Middle frontal gyrus (tissue), 1 donor: ENCODE results near the gene TAS1R1.
"Not testable (repeated sequence)": the region's sequence is repeated elsewhere in the genome, so short reads cannot be mapped to it uniquely, and the experiment has no call there.

Experiments
- DNase-seq: peaks from one replicate; pipeline ENCODE4 v3.0.0-alpha.2; 2015; ENCODE audit warnings: low spot score; ENCODE audit errors: extremely low spot score

TAS1R1 gene

DNA sequence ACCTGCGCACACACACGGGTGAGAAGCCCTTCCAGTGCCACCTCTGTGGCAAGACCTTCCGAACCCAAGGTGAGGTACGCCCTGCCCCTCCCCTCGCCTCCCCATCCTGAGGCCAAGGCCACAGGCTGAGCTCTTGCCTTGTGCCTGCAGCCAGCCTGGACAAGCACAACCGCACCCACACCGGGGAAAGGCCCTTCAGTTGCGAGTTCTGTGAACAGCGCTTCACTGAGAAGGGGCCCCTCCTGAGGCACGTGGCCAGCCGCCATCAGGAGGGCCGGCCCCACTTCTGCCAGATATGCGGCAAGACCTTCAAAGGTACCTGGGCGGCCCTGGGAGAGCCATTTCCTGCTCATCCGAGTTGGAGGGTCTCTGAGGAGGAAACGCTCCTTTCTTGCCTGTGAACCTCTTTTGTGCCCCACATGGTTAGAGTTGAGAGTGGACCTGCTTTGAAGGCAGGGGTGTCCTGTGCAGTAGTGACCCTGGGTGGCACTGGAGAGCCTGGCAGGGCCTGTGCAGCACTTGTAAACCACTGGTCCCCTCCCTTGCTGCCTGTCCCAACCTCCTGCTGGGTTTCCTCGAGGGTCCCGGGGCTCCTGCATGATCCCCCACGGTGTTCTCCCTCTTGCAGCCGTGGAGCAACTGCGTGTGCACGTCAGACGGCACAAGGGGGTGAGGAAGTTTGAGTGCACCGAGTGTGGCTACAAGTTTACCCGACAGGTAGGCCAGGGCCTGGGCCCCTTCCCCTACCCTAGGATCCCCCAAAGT is 33.2 kb downstream of the TAS1R1 start:
- DNase-seq = no peak

DNA sequence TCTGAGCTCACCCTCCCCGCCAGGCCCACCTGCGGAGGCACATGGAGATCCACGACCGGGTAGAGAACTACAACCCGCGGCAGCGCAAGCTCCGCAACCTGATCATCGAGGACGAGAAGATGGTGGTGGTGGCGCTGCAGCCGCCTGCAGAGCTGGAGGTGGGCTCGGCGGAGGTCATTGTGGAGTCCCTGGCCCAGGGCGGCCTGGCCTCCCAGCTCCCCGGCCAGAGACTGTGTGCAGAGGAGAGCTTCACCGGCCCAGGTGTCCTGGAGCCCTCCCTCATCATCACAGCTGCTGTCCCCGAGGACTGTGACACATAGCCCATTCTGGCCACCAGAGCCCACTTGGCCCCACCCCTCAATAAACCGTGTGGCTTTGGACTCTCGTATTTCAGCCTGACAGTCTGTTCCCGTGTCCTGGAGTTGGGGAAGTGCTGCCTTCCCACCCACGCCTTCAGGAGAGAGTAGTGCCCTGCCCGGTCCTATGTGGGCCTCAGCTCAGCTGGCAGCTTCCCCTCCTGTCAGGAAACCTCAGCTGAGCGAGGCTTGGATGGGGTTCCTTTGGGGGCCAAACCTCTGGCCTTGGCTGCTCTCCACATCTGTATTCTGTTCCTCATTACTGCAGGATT is 33.9 kb downstream of the TAS1R1 start:
- DNase-seq = no peak

DNA sequence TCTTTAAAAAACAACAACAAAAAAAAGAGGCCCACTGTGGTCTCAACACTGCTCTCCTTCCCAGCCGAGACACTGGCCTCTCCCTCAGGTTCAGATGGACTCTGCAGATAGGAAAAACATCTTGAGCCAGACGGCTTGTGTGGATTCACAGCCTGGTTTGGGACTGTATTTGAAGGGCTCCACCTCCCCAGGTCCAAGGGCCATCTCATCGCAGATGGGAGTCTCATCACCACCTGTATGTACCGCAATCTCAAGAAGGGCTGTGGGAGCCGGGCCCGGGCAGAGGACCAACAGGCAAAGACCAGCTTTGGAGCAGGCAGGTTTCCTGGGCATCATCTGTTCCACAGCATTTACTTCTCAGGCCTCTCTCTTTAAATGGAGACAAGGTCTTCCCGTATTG is 34.9 kb downstream of the TAS1R1 start:
- no peak for DNase-seq

DNA sequence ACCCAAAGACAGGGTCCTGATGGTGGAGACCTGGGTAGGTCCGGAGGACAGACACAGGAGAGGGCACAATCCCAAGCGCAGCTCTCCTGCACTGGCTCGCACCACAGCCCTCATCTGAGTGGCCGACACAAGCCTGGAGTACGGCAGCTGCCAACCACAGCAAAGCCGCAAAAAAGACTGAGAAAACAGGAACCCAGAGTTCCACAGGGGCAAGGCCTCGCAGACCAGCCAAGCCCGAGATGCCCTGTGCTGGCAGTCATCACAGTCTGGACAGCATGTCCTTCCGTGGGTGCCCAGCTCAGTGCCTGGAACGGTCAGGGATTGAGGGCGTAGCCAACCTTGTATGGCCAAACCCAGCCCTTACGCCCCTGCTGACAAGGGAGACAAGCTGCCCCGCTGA is 36.1 kb downstream of the TAS1R1 start:
- DNase-seq = no peak

DNA sequence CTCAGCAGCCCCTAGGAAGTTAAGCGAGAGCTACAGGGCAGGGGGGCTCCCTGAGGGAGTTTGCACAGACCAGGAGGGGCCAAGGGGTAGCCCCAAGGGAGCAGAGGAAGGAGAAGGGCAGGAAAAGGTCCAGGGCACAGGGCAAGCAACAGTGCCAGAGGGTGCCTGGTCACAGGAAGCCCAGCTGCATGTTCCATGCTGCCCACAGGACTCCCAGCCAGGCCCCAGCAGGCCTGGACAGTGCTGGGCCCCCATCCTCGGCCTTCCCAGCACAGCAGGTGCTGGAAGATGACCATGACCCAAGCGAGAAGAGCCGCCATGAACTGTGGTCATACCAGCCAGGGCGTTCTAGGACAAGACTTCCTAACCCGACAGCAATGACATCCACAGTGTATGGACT is 36.5 kb downstream of the TAS1R1 start:
- DNase-seq = no peak

DNA sequence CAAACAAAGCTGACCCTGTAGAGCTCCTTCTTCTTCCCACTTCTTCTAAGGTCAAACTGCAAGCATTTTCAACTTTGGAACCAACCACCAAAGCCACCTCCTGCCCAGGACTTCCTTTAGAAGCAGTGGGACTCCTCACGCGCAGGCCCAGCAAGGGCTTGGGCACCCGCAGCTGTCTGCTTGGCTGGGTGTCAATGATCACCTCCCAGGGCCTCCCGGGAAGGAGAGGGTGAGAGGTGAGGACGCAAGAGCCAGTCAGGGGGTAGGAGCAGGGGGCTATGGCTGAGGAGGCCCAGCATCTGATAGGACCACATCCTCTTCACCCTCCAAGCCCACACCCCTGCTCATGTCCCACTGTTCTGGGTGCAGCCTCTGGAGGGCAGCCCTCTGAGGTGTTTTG is 37.3 kb downstream of the TAS1R1 start:
- no peak for DNase-seq

DNA sequence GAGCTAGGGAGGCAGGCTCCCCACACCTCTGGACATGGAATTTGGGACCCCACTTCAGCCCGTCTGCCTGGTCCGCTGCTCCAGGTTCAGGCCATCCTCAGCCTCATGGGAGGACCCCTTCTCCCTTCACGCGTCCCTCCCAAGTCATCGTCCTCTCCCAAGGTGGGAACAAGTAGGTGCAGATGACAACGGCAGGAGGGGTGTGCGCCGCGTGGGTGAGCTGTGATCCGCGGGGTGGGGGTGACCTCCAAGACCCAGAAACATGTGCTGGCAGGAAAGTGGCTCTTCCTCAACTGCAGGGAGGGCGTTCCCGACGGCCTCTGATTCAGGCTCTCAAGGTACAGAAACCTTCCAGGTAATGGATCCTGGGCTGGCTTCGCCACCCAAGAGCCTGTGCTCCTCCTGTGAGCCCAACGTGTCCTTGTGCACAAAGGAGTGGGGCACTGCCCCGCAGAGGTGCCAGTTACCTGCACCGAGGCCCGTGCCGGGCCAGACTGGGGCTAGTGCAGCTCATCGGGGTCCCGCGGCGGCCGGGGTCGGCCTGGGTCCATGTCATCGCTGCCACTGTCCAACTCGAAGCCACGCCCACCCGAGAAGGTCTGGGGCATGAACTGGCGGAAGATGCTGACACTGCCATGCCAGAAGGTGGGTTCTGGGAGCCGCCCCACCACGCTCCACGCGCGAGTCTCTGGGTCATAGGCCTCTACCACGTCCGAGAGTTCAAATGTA is 37.9 kb downstream of the TAS1R1 start:
- no peak for DNase-seq

DNA sequence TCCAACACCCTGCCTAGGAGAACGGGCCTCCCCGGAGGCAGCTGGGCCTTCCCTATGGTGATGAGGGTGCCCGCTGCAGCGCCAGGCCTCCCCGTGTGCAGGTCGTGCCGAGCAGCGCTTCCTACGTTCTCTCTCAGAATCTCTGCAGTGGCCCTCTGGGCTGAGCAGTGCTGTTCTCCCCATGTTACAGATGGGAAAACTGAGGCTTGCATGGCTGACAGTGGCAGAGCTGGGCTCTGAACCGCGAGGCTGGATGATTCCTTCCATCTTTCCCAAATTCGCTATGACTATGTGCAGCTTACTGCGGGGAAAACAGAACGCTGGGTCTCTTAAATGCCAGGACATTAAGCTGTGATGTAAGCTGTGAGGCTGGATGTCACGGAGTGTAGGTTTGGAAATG is 38.7 kb downstream of the TAS1R1 start:
- DNase-seq = no peak

DNA sequence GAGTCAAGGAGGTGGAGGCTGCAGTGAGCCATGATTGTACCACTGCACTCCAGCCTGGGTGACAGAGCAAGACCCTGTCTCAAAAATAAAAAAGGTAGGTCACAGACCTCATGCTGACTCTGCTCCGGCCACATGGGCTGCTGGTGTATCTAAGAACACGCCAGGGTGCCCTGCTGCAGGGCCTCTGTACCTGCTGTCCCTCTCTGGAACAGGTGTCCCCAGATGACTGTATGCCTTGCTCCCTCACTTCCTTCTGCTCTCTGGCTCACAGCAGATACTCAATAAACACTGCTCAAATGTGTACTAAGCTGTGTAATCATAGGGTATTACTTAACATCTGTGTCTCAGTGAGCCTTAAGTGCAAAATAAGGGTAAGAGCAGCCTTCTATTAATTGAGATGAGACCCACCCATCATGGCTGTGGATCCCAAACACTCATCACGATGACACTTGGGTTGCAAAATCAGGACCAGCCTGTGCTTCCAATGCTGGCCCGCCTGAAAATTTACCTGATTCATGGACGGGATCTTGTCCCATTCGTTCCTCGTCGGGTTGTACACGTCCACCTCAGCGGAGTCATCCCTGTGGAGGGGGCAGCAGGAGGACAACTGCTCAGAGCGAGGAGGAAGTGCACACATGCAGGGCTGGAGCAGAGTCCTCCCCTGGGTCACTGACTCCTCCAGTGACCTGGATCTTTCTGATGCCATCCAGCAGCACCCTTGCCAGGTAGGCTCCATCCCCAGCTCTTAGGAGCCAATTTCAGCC is 40.1 kb downstream of the TAS1R1 start:
- DNase-seq = no peak

DNA sequence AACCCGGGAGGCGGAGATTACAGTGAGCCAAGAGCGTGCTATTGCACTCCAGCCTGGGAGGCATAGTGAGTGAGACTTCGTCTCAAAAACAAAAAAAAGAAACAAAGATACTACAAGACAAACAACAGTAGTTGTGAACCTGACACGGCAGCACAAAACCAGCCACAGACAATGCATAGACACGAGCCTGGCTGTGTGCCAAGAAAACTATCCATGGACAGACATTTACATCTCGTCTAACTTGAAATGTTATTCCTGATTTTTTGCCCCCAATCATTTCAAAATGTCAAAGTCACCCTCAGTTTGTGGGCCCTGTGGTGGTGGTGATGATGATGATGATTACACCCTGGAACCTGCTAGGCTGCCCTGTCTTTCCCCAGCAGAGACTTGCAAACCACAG is 41.2 kb downstream of the TAS1R1 start:
- no peak for DNase-seq

DNA sequence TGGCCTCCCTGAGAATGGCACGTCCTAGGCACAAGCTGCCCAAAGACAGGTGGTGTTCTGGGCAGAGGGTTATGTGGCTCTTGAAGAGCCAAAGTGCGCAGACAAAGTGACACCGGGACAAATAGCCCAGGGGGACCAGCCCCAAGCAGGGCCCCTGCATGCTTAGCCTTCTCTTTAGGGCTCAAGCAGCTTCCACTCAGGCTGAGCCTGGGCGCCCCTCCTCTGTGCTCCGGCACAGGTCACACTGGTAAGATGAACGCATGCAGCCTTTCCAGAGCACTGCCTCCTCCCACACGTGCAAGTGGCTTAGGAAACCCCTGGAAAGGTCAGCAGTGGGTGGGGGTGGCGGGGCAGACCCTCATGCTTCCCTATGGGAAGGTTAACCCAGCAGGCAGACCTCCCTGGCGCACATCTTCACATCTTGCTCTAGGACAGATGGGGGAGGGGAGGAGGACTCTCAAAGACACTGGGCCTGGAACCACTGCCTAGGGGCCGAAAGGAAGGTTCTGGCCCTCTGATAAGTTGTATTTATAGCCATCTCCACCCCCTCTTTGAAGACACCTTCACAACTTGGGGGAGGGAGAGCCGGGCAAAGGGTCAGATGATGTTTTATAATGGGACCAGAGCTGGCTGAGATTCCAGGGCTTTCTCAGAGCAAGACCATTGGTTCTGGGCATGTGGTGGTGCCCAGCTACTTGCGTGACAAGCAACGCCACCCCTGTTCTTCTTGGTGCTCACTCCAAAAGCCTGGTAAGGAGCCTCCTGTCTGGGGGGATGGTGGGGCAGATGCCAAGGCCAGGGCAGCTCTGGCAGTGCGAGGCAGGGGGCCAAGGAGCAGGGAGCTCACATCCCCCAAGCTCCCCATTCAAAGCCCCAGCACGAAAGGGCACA is 42.0 kb downstream of the TAS1R1 start:
- DNase-seq = no peak

DNA sequence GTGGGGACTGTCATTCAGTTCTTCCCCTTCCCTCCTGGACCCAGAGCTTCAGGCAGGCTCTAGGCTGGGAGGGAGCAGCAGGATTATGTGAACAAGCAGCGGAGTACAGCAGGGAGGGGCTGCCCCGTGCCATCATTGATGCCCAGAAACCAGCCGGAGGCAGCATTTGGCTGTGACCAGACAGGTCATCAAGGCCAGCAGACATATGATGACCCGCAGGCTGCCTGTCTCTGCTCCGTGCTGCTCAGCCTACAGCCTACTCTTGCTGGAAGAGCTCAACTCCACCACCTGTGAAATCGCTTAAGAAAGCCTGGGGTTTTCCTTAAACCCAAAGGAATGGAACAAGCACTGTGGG is 42.6 kb downstream of the TAS1R1 start:
- DNase-seq = no peak

DNA sequence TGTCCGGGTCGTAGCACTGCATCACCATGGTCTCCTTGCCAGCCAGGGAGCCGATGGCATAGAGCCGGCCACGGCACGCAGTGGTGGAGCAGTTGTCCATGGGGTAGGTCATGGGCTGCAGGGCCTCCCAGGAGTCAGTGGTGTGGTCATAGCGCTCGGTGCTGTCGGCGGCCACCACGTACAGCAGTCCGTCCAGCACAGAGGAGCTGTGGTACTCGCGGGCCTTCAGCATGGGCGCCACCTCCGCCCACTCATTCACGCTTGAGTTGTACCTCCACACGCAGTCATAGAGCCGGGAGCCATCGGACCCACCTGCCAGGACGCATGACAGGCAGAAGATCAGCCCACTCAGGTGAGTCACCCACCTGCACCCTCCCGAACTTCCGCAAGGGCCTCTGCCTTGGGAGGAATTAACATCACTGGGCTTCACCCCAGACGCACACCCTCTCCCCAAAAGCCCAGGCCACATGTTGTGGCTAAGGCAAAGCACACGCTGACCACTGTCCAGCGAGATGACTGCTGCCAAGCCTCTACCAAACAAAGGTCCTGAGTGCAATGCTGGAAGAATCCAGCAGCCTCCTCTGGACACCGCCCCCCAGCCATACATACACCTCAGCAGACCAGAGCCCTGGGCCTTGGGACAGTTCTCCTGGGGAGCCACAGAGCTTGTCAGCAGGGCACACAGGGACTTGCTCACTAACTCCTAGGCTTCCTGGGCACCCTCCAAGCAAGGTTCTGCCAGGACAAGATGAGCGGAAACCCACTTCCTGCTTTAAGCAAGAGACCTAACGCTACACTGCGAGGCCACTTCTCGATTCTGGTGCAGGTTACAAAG is 44.3 kb downstream of the TAS1R1 start:
- no peak for DNase-seq

DNA sequence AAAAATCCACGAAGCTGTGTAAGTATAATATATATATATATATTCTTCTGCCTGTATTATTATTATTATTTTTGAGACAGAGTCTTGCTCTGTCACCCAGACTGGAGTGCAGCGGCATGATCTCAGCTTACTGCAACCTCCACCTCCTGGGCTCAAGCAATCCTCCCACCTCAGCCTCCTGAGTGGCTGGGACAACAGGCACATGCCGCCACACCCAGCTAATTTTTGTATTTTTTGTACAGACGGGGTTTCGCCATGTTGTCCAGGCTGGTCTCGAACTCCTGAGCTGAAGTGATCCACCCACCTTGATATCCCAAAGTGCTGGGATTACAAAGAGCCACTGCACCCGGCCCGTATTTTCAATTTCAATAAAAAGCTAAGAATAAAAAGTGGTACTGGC is 44.9 kb downstream of the TAS1R1 start:
- DNase-seq = not testable (repeated sequence)

DNA sequence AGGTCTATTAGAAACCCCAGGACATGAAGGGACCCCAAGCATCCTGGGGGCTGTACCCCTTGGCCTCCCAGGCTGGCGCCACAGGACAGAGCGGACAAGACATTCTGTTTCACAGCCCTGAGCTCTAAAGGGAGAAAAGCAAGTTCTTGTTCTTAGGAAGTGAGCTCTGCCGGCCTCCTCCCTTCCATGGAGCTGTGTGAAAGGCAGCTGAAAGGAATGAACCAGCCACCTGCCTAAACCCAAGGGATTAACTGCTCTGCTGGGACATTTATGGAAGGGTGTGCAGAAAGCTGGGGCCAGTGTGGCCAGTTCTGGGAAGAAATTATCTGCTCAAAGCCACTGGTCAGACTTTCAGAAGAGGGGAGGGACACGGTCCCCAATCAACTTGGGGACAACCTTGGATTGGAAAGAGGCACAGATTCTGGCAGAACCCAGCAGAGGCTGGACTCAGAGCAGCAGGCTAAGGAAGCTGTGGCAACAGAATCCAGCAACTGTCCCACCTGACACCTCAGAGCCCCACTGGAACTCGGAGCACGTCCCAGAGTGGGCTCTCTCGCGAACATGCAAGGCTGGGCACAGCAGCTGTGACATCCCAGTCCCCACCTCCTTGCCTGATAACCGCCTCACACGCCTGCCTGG is 45.4 kb downstream of the TAS1R1 start:
- no peak for DNase-seq

DNA sequence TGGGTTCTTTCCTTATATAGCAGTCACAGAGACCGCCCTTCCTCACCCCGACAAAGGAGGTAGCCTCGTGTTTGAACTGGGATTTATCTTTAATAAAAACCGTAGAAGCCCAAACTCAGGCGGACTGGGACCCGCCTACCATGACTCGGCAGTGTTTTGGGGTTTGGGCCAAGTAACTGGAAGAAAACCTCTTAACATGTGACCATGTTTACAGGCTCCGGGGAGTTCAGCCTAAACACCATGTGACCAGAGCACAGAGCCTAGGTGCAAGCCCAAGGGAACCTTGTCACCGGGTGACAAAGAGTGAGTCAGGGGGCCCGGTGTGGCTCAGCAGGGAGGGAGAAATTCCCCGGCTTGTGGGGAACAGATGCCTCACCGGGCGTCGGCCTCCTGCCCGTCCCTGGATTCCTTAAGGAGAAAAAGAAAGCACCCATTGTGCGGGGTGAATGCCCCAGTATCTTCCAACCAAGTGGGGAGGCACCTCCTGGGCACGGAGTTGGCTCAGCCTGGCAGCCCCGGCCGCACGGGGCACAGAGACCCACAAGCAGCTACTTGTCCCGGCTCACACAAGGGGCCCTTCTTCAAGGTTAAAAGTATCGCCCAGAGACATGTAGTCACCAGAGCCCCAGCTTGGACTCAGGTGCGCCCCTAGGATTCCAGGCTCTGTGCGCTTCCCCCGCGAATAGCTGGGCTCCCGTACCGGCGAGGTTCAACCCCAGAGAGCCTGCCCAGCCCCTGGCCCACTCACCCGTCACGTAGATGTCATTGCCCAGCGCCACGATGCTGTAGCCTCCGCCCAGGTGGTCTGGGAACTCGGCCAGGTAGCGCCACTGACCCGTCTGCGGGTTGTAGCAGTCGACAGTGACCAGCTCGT is 46.2 kb downstream of the TAS1R1 start:
- DNase-seq = no peak

DNA sequence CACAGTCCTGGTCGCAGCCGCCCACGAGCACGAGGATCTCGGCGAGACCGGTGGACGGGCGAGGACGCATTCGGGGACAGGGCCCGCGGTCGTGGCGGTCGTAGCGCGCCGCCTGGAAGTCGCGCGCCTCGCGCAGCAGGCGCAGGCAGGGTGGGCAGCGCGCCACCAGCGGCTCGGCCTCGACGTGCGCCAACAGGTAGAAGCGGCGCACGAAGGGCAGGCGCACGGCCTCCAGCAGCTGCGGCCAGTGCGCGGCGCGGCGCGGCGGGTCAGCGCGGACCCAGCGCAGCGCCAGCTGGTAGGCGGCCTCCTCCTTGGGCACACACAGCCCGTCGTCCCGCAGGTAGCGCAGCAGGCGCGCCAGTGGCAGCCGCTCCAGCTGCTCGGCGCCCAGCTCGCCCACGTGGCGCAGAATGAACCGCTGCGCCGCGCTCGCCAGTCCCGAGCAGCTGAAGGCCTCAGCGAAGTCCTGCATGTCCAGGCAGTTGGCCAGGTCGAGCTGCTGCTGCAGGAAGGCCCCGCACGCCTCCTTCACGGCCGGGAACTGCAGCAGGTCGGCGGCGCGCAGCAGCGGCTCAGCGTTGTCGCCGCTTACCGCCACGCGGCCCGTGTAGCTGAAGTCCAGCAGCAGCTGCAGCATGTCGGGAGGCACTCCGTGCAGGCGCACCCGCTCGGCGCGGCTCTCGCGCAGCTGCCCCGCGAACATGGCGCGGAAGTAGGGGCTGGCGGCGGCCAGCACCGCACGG is 47.0 kb downstream of the TAS1R1 start:
- no peak for DNase-seq
